T-helper 22 cell (primary cell): Measurements from ENCODE around the gene CTSD.
"Not testable (repeated sequence)": the region's sequence is repeated elsewhere in the genome, so short reads cannot be mapped to it uniquely, and the experiment has no call there.

ENCODE experiments used
- DNase-seq: peaks from one replicate; pipeline ENCODE4 v3.0.0-alpha.2; 2020; ENCODE audit warnings: low read depth

CTSD gene

DNA sequence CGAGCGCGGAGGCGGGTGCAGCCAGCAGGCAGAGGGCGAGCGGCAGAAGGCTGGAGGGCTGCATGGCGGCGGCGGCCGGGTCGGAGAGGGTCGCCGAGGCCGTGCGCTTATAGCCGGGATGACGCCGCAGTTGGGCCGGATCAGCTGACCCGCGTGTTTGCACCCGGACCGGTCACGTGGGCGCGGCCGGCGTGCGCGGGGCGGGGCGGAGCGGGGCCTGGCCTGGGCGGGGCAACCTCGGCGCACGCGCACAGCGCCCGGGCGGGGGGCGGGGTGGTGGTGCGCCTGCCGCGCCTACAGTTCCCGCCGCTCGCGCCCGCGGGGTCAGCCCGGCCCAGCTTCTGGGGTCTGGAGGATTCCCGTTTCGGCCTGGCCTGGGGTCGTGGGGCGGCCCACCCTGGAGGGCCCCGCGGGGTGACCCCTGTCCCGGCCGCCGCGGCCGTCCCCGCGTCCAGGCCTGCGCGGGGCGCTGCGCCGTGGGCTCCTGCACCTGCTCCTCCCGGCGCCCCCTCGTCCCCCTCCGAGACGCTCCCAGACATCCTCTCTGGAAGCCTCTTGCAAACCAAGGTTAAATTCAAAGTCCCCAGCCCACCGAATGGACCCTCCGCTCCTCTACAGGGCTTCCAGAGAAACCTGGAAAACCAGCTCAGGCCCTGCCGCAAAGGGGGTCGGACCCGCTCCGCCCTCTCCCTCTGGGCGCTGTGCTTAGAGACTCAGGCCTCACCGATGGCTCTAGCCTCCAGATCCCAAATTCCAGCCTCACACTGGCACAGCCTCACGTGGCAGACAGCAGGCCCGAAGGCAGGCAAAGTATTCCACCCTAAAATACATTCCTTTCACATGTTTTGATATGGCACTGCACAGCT lies at the start of gene CTSD:
CTSD (minus strand) TSS at position 132 of the 866 bp plus-strand sequence; CDS start at position 64, 68 bp downstream.
- peak; percentile 71 for DNase-seq

DNA sequence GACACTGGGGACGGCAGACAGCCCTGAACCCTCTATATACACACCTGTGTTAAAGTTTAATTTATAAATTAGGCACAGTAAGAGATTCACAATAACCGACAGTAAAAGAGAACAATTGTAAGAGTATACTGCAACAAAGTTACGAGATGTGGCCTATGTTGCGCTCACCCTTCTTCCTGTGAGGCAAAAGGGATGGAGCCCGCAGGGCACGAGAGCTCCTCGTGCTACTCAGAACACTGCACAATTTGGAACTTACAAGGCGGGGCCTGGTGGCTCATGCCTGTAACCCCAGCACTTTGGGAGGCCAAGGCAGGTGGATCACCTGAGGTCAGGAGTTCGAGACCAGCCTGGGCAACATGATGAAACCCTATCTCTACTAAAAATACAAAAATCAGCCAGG lies 49.6 kb upstream of the CTSD start:
- DNase-seq = not testable (repeated sequence)

DNA sequence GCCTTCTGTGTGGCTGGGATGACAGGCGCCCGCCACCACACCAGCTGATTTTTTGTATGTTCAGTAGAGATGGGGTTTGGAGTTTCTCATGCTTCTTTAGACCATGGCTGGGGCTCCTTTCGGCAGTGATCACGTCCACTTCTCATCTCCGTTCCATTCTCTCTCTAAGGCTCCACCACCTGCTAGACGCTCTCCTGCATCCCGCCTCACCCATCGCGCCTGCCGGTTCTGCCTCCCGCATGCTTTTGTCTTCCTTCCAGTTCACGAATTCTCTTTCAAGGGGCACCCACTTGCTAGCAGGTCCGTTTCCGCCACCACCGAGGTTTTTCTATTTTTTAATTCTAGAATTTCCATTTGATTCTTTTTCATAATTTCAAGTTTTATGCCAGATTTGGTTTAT lies 49.1 kb upstream of the CTSD start:
- DNase-seq = no peak

DNA sequence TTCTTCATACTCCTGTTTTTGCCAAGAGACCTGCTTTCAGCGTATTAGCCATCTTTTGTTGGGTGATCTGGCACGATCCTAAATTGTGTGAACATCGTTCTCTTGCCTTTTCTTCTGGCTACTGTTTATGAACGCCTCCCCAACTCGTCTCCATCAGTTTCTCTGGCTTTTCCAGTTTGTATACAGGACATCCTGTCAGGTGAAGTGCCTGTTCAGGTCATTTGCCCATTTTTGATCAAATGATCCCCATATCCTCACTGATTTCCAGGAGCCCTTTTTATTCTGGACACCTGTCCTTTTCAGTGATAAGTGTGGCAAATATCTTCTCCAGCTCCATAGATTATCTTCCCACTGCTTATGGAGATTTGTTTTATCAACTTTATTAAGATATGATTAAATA lies 48.5 kb upstream of the CTSD start:
- no peak for DNase-seq

DNA sequence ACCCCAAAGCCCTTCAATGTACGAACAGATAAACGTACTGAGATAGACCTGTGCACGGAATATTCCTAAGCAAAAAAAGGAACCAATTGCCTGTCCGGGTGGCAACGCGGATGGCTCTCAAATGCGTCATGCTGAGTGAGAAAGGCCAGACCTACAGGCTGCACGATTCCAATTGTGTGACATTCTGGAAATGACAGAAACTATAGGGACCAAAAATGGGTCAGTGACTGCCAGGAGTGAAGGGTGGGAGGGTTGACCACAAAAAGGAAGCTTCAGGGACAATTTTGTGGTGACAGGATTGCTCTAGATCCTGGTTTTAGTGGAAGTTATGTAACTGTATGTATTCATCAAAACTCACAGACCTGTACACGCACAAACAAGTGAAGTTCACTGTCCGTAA lies 47.0 kb upstream of the CTSD start:
- DNase-seq = no peak

DNA sequence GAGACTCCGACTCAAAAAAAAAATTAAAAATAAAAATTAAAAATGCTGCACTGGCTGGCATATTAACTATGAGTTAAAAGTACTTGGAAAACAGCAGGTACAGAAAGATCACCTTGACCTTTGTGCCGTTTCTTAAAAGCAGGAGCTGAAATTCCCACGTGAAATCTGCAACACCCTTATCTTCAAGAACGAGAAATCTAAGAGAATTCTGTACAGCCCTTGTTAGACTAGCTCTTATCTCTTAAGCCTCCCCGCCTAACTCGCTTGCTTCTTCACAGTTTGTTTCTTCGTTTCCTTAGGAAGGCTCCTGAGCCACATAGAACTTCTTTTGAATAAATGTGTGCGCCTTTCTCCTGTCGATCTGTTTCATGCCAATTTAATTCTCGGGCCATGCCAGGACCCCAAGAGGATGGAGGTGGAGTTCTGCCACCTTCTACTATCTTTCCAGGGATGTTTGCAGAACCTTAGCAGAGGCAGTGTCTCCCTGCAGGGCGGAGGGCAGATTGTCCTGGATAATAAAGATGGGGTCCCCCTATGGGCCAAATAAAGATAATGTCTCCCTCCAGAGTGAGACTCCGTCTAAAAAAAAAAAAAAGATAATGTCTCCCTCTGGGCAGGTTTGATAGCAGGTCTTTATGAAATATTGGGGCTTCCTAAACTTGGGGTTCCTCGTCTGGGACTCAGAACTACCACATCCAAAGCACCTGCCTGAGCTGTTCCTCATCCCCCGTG lies 43.7 kb upstream of the CTSD start:
- no peak for DNase-seq

DNA sequence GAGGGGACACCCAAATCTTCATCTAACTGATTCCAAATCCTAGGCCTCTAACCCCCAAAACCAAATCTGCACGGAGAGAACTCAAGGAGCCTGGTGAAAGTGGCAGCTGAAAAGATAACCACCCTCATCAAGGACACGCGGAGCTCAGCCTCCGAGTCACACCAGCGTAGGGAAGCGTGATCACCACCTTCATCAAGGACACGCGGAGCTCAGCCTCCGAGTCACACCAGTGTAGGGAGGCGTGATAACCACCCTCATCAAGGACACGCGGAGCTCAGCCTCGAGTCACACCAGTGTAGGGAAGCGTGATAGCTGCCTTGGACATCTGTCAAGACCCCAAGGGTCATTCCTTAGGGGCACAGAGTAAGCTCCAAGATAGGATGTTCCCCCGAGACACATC lies 41.8 kb upstream of the CTSD start:
- DNase-seq = no peak

DNA sequence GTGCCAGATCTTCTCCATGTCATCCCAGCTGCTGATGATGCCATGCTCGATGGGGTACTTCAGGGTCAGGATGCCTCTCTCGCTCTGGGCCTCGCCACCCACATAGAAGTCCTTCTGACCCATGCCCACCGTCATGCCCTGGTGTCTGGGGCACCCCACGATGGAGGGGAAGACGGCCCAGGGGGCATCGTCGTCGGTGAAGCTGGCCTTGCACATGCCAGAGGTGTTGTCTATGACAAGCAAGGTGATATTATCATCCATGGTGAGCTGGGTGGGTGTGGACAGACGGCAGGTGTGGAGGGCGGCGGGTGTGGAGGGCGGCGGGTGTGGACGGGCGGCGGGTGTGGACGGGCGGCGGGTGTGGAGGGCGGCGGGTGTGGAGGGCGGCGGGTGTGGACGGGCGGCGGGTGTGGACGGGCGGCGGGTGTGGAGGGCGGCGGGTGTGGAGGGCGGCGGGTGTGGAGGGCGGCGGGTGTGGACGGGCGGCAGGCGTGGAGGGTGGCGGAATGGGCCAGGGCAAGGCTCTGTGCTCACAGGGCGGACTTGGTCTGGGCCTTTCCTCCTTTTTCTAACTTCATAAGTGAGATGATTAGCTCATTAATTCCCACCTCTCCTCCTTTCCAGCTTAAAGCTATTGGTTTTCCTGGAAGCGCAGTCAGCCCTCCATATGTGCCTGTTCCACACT lies 40.2 kb upstream of the CTSD start:
- DNase-seq = not testable (repeated sequence)

DNA sequence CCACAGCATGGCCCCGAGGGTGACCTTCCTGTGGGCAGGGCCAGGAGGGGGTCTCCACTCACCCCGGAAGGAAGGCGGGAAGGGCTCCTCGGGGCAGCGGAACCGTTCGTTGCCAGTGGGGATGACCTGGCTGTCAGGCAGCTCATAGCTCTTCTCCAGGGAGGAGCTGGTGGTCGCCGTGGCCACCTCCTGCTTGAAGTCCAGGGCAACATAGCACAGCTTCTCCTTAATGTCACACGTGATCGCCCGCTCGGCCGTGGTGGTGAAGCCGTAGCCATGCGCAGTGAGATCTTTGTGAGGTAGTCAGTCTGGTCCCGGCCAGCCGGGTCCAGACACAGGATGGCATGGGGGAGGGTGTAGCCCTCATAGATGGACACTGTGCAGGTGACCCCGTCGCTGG lies 39.5 kb upstream of the CTSD start:
- no peak for DNase-seq

DNA sequence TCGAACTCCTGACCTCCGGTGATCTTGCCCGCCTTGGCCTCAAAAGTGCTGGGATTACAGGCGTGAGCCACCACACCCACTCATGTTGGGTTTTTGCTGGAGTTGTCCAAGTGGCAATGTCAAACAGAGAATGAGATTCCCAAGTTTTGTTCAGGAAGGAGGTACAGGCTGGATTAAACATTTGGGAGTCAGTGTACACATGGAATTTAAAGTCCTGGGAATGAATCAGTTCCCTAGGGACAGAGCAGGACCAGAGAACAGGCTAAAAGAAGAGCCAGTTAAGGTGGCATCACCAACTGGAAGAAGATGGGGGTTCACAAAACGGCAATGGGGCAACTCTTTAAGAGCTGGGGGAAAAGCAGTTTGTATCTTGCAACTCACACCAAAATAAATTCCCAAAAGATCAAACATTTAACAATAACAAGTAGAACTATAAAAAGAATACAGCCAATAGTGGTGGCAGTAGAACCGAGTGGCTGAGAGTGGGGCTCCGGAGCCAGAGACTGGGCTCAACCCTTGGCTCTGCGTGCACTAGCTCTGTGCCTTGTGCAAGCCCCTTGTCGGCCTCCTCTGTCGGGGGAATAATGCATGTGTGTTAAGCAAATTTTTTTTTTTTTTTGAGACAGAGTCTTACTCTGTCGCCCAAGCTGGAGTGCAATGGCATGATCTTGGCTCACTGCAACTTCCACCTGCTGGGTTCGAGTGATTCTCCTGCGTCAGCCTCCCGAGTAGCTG lies 33.8 kb upstream of the CTSD start:
- DNase-seq = no peak

DNA sequence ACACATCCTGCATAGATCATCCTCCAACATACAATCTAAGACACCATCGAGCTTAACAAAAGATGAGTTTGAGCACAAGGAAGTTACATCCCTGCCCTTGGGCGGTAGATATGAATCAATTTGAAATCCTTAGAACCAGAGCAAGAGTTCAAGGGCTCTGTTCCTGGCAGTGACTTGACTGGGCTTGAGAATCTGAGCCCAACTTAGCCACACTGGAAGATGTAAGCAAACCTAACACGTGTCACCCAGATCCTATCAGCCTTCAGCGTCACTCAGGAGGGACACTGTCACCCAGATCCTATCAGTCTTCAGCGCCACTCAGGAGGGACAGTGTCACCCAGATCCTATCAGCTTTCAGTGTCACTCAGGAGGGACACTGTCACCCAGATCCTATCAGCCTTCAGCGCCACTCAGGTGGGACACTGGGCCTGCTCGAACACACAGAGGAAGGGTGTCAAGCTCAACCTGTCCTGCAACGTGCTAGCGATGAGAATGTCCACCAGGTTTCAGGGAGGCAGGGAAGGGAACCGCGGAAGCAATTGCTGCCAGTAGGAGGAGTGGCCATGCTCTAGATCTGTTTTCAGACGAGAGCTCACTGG lies 32.8 kb upstream of the CTSD start:
- DNase-seq = no peak

DNA sequence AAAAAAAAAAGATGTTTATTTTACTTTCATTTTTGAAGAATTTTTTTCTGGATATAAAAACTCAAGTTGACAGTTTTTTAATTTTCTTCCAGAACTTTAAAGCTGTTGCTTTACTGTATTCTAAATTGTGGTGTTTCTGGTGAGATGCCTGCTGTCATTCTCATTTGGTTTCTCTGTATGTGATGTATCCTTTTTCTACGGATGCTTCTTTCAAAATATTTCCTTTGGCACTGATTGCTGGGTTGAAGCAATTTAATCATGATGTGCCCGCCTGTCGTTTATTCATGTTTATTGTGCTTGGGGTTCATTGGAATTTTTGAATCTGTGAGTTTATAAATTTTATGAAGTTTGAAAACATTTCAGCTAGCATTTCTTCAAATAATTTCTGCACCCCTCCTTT lies 29.4 kb upstream of the CTSD start:
- DNase-seq = no peak

DNA sequence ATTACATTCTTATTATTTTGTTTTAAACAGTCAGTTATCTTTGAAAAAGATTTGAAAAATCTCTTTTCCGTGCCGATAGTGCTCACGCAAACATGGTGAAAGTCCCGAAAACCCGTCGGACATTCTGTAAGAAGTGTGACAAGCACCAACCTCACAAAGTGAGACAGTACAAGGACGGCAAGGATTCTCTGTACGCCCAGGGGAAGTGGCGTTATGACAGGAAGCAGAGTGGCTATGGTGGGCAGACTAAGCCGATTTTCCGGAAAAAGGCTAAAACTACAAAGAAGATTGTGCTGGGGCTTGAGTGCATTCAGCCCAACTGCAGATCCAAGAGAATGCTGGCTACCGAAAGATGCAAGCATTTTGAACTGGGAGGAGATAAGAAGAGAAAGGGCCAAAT lies 28.7 kb upstream of the CTSD start:
- no peak for DNase-seq

DNA sequence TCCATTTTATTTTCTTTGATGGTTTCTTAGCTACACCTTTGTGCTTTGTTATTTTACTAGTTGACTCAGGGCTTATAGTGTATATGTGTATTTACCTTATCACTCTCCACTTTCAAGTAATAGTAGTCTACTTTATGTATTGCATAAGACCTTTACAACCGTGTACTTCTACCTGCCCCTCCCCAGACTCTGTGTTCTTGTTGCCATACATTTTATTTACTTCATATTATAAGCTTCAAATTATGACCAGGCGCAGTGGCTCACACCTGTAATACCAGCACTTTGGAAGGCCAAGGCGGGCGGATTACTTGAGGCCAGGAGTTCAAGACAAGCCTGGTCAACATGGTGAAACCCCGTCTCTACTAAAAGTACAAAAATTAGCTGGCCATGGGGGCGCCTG lies 28.2 kb upstream of the CTSD start:
- no peak for DNase-seq

DNA sequence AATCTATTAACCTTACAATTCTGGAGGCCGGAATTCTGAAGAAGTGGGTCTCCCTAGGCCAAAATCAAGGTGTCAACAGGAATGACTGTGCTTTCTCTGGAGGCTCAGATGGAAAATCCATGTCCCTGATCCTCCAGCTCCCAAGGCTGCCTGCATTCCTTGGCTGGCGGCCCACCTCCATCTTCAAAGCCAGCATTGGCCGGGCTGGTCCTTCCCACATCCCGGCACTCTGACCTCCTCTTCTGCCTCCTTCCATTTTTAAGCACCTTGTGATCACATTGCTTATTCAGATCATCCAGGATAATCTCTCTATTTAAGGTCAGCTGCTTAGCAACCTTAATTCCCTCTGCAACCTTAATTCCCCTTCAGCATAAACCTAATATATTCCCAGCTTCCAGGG lies 22.7 kb upstream of the CTSD start:
- no peak for DNase-seq

DNA sequence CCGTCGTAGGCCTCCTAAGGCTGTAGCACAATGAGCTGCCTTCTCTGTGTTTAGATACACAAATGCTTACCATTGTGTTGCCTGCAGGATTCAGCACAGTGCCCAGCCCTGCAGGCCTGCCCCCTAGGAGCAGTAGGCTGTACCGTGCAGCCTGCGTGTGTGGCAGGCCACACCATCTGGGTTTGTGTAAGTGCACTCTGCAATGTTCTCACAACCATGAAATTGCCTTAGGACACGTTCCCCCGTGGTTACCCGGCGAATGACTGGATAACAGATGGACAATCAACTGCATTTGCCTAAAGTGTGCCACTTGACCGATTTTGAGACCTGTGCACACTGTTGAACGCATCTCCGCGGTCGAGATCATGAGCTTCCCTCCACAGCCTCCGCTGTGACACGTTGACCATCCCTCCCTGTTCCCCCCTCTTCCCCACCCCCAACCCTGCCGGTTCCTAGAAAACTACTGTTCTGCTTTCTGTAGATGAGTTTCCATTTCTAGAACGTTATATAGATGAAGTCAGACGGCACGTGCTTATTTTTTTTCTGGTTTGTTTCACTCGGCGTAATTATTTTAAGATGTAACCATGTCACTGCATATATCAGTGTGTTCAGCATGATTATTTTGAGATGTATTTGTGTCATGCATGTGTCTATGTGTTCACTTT lies 22.2 kb upstream of the CTSD start:
- DNase-seq = no peak

DNA sequence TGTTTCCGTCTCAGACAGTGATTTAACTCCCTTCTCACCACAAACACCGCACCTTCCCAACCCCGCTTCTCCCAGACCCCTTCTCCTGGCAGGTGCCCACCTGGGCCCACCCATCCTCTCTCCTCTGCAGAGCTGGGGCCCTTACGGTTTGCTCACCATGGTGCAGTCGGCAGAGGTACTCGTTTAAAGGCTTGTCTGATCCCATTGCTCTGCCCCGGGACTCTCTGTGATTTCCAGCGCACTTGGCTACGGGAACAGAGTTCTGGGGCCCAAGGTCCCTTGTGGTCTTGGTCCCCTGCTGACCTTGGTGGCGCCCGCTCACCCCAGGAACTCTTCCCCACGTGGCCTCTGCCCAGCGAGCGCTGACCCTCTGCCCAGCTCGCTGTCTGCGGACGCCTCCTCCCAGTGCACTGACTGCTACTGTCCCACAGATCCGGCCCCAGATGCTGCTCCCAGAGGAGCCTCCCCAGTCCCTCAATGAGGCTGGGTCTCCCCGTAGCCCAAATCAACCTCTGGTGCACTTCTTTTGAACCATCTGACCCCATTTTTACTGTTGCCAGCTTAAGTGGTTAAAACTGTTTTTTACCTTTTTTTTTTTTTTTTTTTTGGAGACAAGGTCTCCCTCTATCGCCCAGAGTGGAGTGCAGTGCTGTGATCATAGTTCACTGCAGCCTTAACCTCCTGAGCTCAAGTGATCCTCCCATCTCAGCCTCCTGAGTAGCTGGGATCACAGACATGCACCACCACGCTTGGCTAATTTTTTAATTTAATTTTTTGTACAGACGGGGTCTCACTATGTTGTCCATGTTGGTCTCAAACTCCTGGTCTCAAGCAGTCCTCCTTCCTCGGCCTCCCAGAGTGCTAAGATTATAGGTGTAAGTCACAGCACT lies 21.3 kb upstream of the CTSD start:
- DNase-seq = no peak

DNA sequence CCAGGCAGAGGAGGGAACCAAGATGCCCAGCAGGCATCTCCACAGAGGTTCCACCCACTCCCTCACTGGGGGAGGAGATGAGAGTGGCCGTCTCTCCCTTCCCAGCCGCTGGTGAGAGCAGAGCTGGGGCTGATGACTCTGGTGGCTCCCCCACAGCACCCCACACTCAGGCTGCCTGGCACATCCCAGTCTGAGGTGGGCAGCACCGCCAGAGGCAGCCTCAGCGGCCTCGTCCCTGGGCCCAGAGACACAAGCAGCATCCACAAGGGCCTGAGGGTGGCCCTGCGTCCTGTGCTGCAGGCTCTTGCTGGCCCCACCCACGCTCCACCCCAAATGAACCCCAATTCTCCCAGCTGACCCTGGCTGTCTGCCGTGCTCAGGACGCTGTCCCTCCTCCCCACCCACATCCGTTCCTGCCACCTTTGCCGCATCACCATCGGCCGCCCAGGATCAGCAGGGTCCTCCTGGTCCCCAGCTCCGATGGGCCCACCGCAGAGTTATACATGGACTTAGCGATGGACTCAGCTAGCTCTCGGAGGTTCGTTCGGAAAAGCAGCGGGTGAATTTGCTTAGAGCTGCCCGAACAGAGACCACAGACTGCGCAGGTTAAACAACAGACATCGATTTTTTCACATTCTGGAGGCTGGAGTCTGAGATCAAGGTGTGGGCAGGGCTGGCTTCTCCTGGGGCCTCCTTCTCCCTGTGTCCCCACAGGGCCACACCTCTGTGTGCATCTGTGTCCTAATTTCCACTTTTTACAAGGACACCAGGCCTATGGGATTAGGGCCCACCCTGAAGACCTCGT lies 20.2 kb upstream of the CTSD start:
- no peak for DNase-seq
